Activated CD4-positive, alpha-beta T cell treated with anti-CD3 and anti-CD28 coated beads, Interleukin-2, Interleukin-4, amounts not matched to agents 100 ng/mL and 50 ng/mL, durations not matched to agents 16 hours and 8 hours (primary cell): Measurements from ENCODE around the gene AMIGO2.

Experiments
- DNase-seq: peaks from one replicate; pipeline ENCODE4 v3.0.0-alpha.2; 2020; ENCODE audit warnings: low spot score

Gene AMIGO2

GRCh38 chr12:47098099-47098498, 18.3 kb upstream of the AMIGO2 start:
- DNase-seq = no peak

GRCh38 chr12:47097276-47097896, 17.6 kb upstream of the AMIGO2 start:
- no peak for DNase-seq

GRCh38 chr12:47095446-47096236, 15.9 kb upstream of the AMIGO2 start:
- no peak for DNase-seq

GRCh38 chr12:47094804-47095203, 15.0 kb upstream of the AMIGO2 start:
- no peak for DNase-seq

GRCh38 chr12:47091009-47091408, 11.2 kb upstream of the AMIGO2 start:
- DNase-seq = no peak

- DNase-seq = no peak
Observed at GRCh38 chr12:47088021-47088944, 8.5 kb upstream of the AMIGO2 start.

GRCh38 chr12:47087088-47087688, 7.4 kb upstream of the AMIGO2 start:
- no peak for DNase-seq

- peak; percentile 77 for DNase-seq
Observed at GRCh38 chr12:47085815-47086252, 6.1 kb upstream of the AMIGO2 start.

- no peak for DNase-seq
Observed at GRCh38 chr12:47084172-47084571, 4.4 kb upstream of the AMIGO2 start.

GRCh38 chr12:47082796-47083621, 3.2 kb upstream of the AMIGO2 start:
- DNase-seq = no peak

GRCh38 chr12:47082283-47082682, 2.5 kb upstream of the AMIGO2 start:
- DNase-seq = no peak

- peak; percentile 63 for DNase-seq
Observed at GRCh38 chr12:47080725-47081502, 1.2 kb upstream of the AMIGO2 start.

- no peak for DNase-seq
Observed at GRCh38 chr12:47079981-47080724, 394 bp upstream of the AMIGO2 start.

GRCh38 chr12:47078733-47079467, 859 bp downstream of the AMIGO2 start:
- DNase-seq = peak; percentile 30

GRCh38 chr12:47078086-47078395, 1.7 kb downstream of the AMIGO2 start:
- no peak for DNase-seq

- DNase-seq = no peak
Observed at GRCh38 chr12:47077206-47078085, 2.3 kb downstream of the AMIGO2 start.

GRCh38 chr12:47075192-47076084, 4.3 kb downstream of the AMIGO2 start:
- no peak for DNase-seq
